Posterior cingulate gyrus (tissue), 11 donors: ENCODE results near the gene SZRD1.
"Not testable (repeated sequence)": the region's sequence is repeated elsewhere in the genome, so short reads cannot be mapped to it uniquely, and the experiment has no call there.

Experiments used
- DNase-seq, 10 donors: peaks; one replicate each; pipeline versions ENCODE4 v3.0.0 to v3.0.0-alpha.2; 2020 to 2021; ENCODE audit warnings: mixed read lengths in 3 of 10
- intact Hi-C: fragments of 100-400 bp; cut with DNase I; formaldehyde crosslinking; loops from one replicate; pipeline ENCODE4 v1.15.1; 2023

SZRD1 gene

GRCh38 chr1:16365146-16365498 lies 1.9 kb upstream of the SZRD1 start:
- not testable (repeated sequence) for DNase-seq
- intact Hi-C loops: loop anchor here (10.0 kb wide), 1 partner anchor 120 kb away; no protein-coding TSS in a partner anchor

GRCh38 chr1:16367258-16367967 lies 371 bp downstream of the SZRD1 start:
- intact Hi-C loops: loop anchor here (10.0 kb wide), 1 partner anchor 123 kb away; no protein-coding TSS in a partner anchor
- peak; percentile 66 to 97 (median 76) for DNase-seq

GRCh38 chr1:16367968-16368890 lies 1.2 kb downstream of the SZRD1 start:
- no peak for DNase-seq
- intact Hi-C loops: loop anchor here (10.0 kb wide), 1 partner anchor 123 kb away; no protein-coding TSS in a partner anchor

- no peak for DNase-seq
- intact Hi-C loops: loop anchor here (10.0 kb wide), 1 partner anchor 125 kb away; no protein-coding TSS in a partner anchor
Measured at GRCh38 chr1:16369821-16370220, 2.8 kb downstream of the SZRD1 start.

- peak in 1 of 10 donors; percentile 18 for DNase-seq
- intact Hi-C loops: no loop called here
Measured at GRCh38 chr1:16371725-16372124, 4.7 kb downstream of the SZRD1 start.

- no peak for DNase-seq
- intact Hi-C loops: no loop called here
Measured at GRCh38 chr1:16372535-16373285, 5.7 kb downstream of the SZRD1 start.

- peak in 1 of 10 donors; percentile 67 for DNase-seq
- intact Hi-C loops: no loop called here
Measured at GRCh38 chr1:16374266-16374665, 7.2 kb downstream of the SZRD1 start.

GRCh38 chr1:16375521-16376340 lies 8.7 kb downstream of the SZRD1 start:
- intact Hi-C loops: no loop called here
- DNase-seq: peak in 1 of 10 donors; percentile 79

- intact Hi-C loops: no loop called here
Measured at GRCh38 chr1:16376971-16377370, 9.9 kb downstream of the SZRD1 start.

GRCh38 chr1:16378443-16378842 lies 11.4 kb downstream of the SZRD1 start:
- intact Hi-C loops: no loop called here
- peak in 1 of 10 donors; percentile 16 for DNase-seq

More at GRCh38 chr1:16376971-16377370, 9.9 kb downstream of the SZRD1 start:
- no peak for DNase-seq

GRCh38 chr1:16380868-16381267 lies 13.8 kb downstream of the SZRD1 start:
- peak in 1 of 10 donors; percentile 10 for DNase-seq
- intact Hi-C loops: no loop called here

GRCh38 chr1:16383888-16384287 lies 16.8 kb downstream of the SZRD1 start:
- intact Hi-C loops: no loop called here
- DNase-seq: peak in 1 of 10 donors; percentile 2

GRCh38 chr1:16385659-16386453 lies 18.8 kb downstream of the SZRD1 start:
- no peak for DNase-seq
- intact Hi-C loops: no loop called here

GRCh38 chr1:16386454-16387113 lies 19.5 kb downstream of the SZRD1 start:
- DNase-seq: peak in 2 of 10 donors; percentile 27 to 89
- intact Hi-C loops: no loop called here

GRCh38 chr1:16387201-16388188 lies 20.5 kb downstream of the SZRD1 start:
- peak in 1 of 10 donors; percentile 20 for DNase-seq
- intact Hi-C loops: no loop called here

GRCh38 chr1:16391411-16391810 lies 24.4 kb downstream of the SZRD1 start:
- intact Hi-C loops: no loop called here
- DNase-seq: no peak
